K562 treated with DMSO at 1 percent for 12 hours (cell line): ENCODE data around the gene GJD4. TPM values are rescaled to one million over a fixed set of nuclear protein-coding genes. Genes with fewer than 3 reads are reported as not detected.

Source experiments
- total RNA-seq: library from RNA; unstranded; fragments of 300-600 nt; gene quantifications from 2 replicates; pipeline ENCODE4 v1.2.3, GENCODE V29; 2022; ENCODE audit not compliant: insufficient read depth

The GJD4 gene, protein sequence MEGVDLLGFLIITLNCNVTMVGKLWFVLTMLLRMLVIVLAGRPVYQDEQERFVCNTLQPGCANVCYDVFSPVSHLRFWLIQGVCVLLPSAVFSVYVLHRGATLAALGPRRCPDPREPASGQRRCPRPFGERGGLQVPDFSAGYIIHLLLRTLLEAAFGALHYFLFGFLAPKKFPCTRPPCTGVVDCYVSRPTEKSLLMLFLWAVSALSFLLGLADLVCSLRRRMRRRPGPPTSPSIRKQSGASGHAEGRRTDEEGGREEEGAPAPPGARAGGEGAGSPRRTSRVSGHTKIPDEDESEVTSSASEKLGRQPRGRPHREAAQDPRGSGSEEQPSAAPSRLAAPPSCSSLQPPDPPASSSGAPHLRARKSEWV
- total RNA-seq: not detected in 2 replicates

GRCh38 chr10:35605191-35605590 is at the start of gene GJD4:
GJD4 (plus strand) TSS chr10:35605341; CDS start chr10:35605568, 227 bp downstream.

DNA sequence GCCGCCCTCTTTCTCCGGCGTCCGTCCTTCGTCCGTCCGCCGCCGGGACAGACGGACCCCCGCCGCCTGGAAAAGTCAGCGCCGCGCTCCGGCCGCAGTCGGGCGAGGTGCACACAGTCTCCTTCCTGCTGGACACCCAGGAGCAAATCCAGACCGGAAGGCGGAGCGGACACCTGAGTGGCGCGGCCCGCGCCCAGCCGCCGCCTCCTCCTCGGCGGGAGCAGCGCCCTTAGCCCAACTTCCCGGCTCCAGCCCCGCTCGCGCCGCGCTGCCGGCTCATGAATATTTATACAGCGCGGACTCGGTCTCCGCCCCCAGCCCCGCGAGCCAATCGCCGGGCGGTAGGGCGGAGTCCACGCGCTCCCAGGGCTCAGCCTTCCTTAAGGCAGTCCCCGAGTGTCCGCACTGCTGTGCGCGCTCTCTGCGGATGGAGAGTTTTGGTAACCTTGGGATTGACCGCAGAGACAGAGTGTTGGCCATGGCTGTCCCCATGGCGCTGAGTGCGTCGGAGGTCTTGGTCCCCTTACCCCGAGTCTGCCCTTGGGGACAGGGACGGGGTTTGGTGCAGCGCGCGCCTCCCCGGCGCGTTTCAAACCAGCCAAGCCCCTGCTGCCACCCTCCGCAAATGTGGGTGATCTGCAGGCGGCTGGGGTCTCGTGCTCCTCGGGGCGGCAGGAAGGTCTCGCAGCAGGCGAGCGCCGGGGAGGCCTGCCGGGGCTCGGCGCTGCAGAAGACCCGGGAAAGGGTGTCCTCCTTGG is 37.1 kb downstream of the GJD4 start, which contains the start of gene FZD8:
Gene FZD8 (minus strand): TSS at position 262 of the 758 bp plus-strand sequence. CDS start 867 bp downstream, outside the sequence.

Other genes with a start within 250 kb of the GJD4 start
- 0.57 and 0.85 TPM in 2 replicates for gene FZD8, start 37.0 kb downstream of the GJD4 start, total RNA-seq